Activated CD8-positive, alpha-beta T cell treated with anti-CD3 and anti-CD28 coated beads, Interleukin-2, amount 10 ng/mL, durations not matched to agents 7 days and 5 days (primary cell): ENCODE data around the gene LANCL3. TPM values are rescaled to one million over a fixed set of nuclear protein-coding genes. Genes with fewer than 3 reads are reported as not detected.

Experiments used
- ATAC-seq: fragments of 150-1000 bp; cut with Tn5 transposase; one replicate; pipeline ENCODE4 v1.10.0; 2021; ENCODE audit warnings: moderate library complexity
- CTCF ChIA-PET: fragments of 350-600 bp; sonication (Branson Sonifier 250); formaldehyde crosslinking; loops from one replicate; lab custom pipeline; 2021; ENCODE audit warnings: antibody characterized with exemption; lab: Charles Lee
- POLR2A ChIA-PET: fragments of 350-600 bp; sonication (Branson Sonifier 250); formaldehyde crosslinking; loops from one replicate; lab custom pipeline; 2021; ENCODE audit warnings: antibody characterized with exemption; lab: Charles Lee
- DNase-seq: peaks from one replicate; pipeline ENCODE4 v3.0.0-alpha.2; 2020
- H3K27ac Mint-ChIP-seq: one replicate; pipeline ENCODE4 v1.8.0; 2021; ENCODE audit warnings: mild to moderate bottlenecking, mixed read lengths
- H3K27me3 Mint-ChIP-seq: one replicate; pipeline ENCODE4 v1.8.0; 2021; ENCODE audit warnings: low read depth, mixed read lengths
- H3K36me3 Mint-ChIP-seq: one replicate; pipeline ENCODE4 v1.8.0; 2021; ENCODE audit warnings: low read depth, mixed read lengths
- H3K4me1 Mint-ChIP-seq: one replicate; pipeline ENCODE4 v1.8.0; 2021; ENCODE audit warnings: low read depth, mixed read lengths
- H3K4me3 Mint-ChIP-seq: one replicate; pipeline ENCODE4 v1.8.0; 2021; ENCODE audit warnings: mild to moderate bottlenecking, mixed read lengths
- H3K9me3 Mint-ChIP-seq: one replicate; pipeline ENCODE4 v1.8.0; 2022; ENCODE audit warnings: mixed read lengths; ENCODE audit not compliant: insufficient read depth
- total RNA-seq, 2 experiments: library from RNA; stranded (reverse); gene quantifications; one replicate each; pipeline ENCODE4 v1.2.3, GENCODE V29; 2021

Gene LANCL3
- total RNA-seq, 2 experiments from 2014 or later = 0.23 to 0.29 TPM

DNA sequence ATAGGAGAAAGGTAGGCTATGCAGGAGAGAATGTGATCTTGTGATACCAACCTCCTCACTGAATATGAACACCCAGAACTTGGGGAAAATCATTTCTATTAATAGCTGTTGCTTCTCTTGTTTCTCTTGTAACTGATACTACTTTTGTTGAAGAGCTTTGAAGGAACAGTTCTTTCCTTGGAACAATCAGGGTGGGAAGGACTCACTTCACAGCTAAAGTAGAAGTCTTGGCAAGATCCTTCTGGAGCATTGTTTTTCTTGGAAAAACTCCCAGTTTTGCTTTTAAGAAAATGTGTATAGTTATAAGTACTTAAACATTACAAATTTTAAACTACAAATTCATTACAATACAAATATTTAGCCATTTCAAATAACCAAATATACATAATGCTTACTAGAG lies 95.1 kb downstream of the LANCL3 start:
- Mint-ChIP-seq H3K27me3 (peaks cover 2% of the 10 kb centered on the region), H3K4me1 (no peaks in the 10 kb centered on the region), H3K9me3 (no peaks in the 10 kb centered on the region), H3K36me3 (no peaks in the 10 kb centered on the region), H3K27ac (no peak overlapping the region), H3K4me3 (no peak overlapping the region)
- ATAC-seq (no peak), DNase-seq (no peak)
- CTCF ChIA-PET = no interaction called here
- POLR2A ChIA-PET = no interaction called here

DNA sequence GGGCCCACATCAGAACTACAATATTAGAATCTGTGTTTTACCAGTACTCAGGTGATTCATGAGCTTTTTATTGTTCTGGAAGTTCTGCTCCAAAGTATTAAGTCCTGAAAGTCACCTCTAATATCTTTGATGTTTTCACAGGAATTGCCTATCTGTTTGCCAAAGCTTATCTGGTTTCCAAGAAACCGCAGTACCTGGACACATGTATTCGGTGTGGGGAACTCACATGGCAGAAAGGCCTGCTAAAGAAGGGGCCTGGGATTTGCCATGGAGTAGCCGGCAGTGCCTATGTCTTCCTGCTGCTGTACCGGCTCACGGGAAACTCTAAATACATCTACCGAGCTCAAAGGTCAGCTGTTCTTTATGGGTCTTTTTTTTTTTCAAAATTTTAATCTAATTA lies 95.7 kb downstream of the LANCL3 start:
- Mint-ChIP-seq H3K4me1 (no peaks in the 10 kb centered on the region), H3K4me3 (no peak overlapping the region), H3K36me3 (no peaks in the 10 kb centered on the region), H3K9me3 (no peaks in the 10 kb centered on the region), H3K27ac (no peak overlapping the region), H3K27me3 (peaks cover 2% of the 10 kb centered on the region)
- POLR2A ChIA-PET = no interaction called here
- CTCF ChIA-PET = no interaction called here
- DNase-seq (no peak), ATAC-seq (no peak)

- CTCF ChIA-PET = no interaction called here
- POLR2A ChIA-PET = no interaction called here
- H3K27ac Mint-ChIP-seq = no peak overlapping the region
Measured at GRCh38 chrX:37672563-37672962, 101.1 kb downstream of the LANCL3 start.

DNA sequence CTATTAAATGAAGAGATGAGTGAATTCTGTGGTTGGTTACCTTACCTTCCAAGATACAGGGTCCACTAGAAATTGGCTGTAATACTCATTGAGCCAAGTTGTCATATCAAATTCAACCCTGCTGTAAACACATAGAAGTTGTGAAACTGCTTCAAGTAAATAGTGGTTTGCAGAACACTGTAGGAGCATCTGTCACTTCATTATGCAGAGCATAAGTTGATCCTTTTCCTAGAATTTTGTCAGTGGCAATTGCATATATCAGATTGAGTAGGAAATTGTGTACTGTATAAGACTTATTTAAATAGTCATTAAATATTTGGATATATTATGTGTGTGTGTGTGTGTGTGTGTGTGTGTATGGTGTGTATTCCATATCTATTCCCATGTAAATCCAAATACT lies 105.3 kb downstream of the LANCL3 start:
- H3K9me3 Mint-ChIP-seq = no peaks in the 10 kb centered on the region

More at GRCh38 chrX:37672563-37672962, 101.1 kb downstream of the LANCL3 start:
- no peaks in the 10 kb centered on the region for H3K4me1 Mint-ChIP-seq
- H3K4me3 Mint-ChIP-seq = no peak overlapping the region
- no peaks in the 10 kb centered on the region for H3K36me3 Mint-ChIP-seq
- ATAC-seq = no peak
- DNase-seq = no peak
- no peaks in the 10 kb centered on the region for H3K9me3 Mint-ChIP-seq
- peaks cover 4% of the 10 kb centered on the region for H3K27me3 Mint-ChIP-seq

DNA sequence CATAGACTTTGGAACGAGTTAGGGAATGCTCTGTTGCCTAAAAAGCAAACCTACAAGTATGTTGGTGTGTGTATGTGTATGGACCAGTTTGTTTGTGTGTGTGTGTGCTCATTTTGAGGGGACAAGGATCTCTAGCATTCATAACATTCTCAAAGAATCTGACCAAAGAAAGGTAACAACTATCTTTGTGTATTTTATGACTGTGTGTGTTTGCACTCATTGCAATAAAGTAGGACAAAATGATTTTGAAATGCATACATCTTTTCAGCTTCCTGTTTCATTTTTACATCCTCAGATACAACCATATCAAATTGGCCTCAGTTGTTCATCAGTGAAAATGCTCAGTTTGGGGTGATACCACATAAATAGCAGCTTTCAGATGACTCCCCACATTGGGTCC lies 105.8 kb downstream of the LANCL3 start:
- ChIA-PET POLR2A (interaction anchor here (0.6 kb wide), 1 partner anchor 199 kb away, joined by 5 read pairs; no protein-coding TSS in a partner anchor), CTCF (no interaction called here)
- Mint-ChIP-seq H3K27ac (no peak overlapping the region), H3K9me3 (no peaks in the 10 kb centered on the region), H3K27me3 (peaks cover 2% of the 10 kb centered on the region), H3K4me3 (no peak overlapping the region), H3K36me3 (no peaks in the 10 kb centered on the region), H3K4me1 (no peaks in the 10 kb centered on the region)
- DNase-seq (no peak), ATAC-seq (no peak)

More for the DNA sequence above, 105.3 kb downstream of the LANCL3 start:
- Mint-ChIP-seq H3K27ac (no peak overlapping the region), H3K4me1 (no peaks in the 10 kb centered on the region), H3K4me3 (no peak overlapping the region), H3K36me3 (no peaks in the 10 kb centered on the region), H3K27me3 (peaks cover 2% of the 10 kb centered on the region)
- CTCF ChIA-PET = no interaction called here
- DNase-seq = no peak
- POLR2A ChIA-PET = interaction anchor here (0.6 kb wide), 1 partner anchor 199 kb away, joined by 5 read pairs; no protein-coding TSS in a partner anchor
- ATAC-seq = no peak

DNA sequence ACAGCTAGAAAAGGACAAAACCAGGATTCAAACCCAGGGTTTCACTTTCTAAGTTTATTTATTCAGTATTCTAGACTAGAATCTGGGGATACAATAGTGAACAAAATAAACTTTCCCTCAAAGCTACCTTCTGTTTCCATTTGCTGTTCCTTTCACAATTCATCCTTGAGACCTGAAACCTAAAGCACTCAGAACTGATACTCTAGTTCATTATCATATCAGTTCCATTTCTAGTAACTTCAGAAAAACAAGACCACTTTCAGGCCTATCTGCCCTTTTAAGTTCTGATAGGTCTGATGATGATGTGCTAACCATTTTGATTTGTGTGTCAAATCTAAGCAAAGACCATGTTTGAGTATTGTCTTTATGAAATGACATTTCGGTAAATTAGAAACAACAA lies 106.3 kb downstream of the LANCL3 start:
- POLR2A ChIA-PET = no interaction called here
- ATAC-seq (no peak), DNase-seq (no peak)
- Mint-ChIP-seq H3K27me3 (peaks cover 2% of the 10 kb centered on the region), H3K4me1 (no peaks in the 10 kb centered on the region), H3K27ac (no peak overlapping the region), H3K4me3 (no peak overlapping the region), H3K36me3 (no peaks in the 10 kb centered on the region), H3K9me3 (no peaks in the 10 kb centered on the region)
- CTCF ChIA-PET = no interaction called here

DNA sequence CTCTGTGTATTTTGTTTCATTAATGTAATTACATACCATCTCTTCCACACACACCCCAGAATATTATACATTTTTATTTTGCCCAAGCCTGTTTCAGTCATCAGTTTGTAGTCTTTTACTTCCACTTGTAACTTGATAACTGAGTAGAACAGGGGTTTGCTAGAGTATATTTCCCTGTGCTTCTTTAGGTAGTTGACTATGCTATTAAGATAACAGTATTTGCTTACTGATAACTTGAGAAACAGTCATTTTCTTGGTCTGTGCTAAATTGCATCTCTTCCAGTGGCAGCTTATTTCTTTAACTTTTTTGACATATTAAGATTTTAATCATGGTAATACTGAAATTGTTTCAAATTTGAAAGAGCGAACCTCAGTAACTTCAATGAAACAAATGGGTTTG lies 107.1 kb downstream of the LANCL3 start:
- Mint-ChIP-seq H3K36me3 (no peaks in the 10 kb centered on the region), H3K27me3 (peaks cover 2% of the 10 kb centered on the region), H3K4me1 (no peaks in the 10 kb centered on the region), H3K9me3 (no peaks in the 10 kb centered on the region), H3K4me3 (no peak overlapping the region), H3K27ac (no peak overlapping the region)
- ChIA-PET POLR2A (no interaction called here), CTCF (no interaction called here)
- DNase-seq (no peak), ATAC-seq (no peak)

GRCh38 chrX:37679230-37679629 lies 107.8 kb downstream of the LANCL3 start:
- H3K27ac Mint-ChIP-seq = no peak overlapping the region
- ChIA-PET POLR2A (no interaction called here), CTCF (no interaction called here)
- H3K4me1 Mint-ChIP-seq = no peaks in the 10 kb centered on the region
- ATAC-seq (no peak), DNase-seq (no peak)
- no peak overlapping the region for H3K4me3 Mint-ChIP-seq
- no peaks in the 10 kb centered on the region for H3K36me3 Mint-ChIP-seq
- no peaks in the 10 kb centered on the region for H3K27me3 Mint-ChIP-seq
- H3K9me3 Mint-ChIP-seq = no peaks in the 10 kb centered on the region

GRCh38 chrX:37679888-37680287 lies 108.4 kb downstream of the LANCL3 start:
- ChIA-PET CTCF (no interaction called here), POLR2A (no interaction called here)
- no peak overlapping the region for H3K4me3 Mint-ChIP-seq
- no peak overlapping the region for H3K27ac Mint-ChIP-seq
- no peak for ATAC-seq
- DNase-seq = no peak
- no peaks in the 10 kb centered on the region for H3K9me3 Mint-ChIP-seq
- no peaks in the 10 kb centered on the region for H3K36me3 Mint-ChIP-seq
- H3K27me3 Mint-ChIP-seq = peaks cover 2% of the 10 kb centered on the region
- H3K4me1 Mint-ChIP-seq = no peaks in the 10 kb centered on the region

GRCh38 chrX:37684426-37684825 lies 113.0 kb downstream of the LANCL3 start:
- H3K9me3 Mint-ChIP-seq = no peaks in the 10 kb centered on the region
- H3K36me3 Mint-ChIP-seq = no peaks in the 10 kb centered on the region
- peaks cover 5% of the 10 kb centered on the region for H3K4me1 Mint-ChIP-seq
- DNase-seq (no peak), ATAC-seq (no peak)
- H3K27ac Mint-ChIP-seq = no peak overlapping the region
- H3K4me3 Mint-ChIP-seq = no peak overlapping the region
- CTCF ChIA-PET = no interaction called here
- POLR2A ChIA-PET = no interaction called here
- H3K27me3 Mint-ChIP-seq = peaks cover 9% of the 10 kb centered on the region

- ChIA-PET POLR2A (no interaction called here), CTCF (no interaction called here)
- no peak for ATAC-seq
- Mint-ChIP-seq H3K27ac (no peak overlapping the region), H3K36me3 (no peaks in the 10 kb centered on the region), H3K9me3 (no peaks in the 10 kb centered on the region), H3K27me3 (peaks cover 9% of the 10 kb centered on the region), H3K4me3 (no peak overlapping the region), H3K4me1 (peaks cover 5% of the 10 kb centered on the region)
- DNase-seq = no peak
Measured at GRCh38 chrX:37684973-37685372, 113.5 kb downstream of the LANCL3 start.

DNA sequence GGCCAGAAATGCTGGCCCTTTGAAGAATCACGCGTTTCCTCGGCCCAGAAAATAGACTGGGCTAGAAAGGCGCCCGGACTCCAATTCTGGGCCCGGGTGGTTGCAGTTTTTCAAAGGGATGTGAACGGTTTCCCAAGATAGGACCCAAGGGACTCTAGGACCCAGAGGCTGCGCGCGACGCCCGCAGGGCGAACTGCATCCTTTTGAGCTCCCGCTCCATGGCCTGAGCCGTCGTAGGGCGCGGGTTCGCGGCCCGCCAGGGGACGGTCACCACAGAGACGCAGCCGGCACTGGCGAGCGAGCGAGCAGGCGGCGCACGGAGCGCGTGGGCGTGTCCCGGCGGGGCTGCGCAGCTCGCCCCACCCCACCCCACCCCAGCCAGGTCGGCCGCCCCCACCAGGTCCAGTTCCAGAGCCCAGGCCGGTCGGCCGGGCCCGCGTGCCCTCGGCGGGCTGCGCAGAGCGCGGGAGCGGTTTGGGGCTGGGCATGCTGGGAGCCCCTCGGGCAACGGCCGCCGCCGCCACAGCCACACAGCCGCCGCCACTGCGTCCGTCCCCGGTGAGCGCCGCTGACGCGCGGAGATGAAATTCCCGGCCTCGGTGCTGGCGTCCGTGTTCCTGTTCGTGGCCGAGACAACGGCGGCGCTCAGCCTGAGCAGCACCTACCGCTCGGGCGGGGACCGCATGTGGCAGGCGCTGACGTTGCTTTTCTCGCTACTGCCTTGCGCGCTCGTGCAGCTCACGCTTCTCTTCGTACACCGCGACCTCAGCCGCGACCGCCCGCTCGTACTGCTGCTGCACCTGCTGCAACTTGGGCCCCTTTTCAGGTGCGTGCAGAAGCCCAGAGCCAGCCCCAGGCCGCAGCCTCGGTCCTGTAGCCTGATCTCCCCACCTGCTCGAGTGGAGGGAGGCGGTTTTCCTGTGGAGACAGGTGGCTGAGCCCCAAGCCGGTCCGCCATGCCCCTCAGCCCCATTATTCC lies 114.2 kb downstream of the LANCL3 start, which contains the start of gene XK:
Gene XK (plus strand): TSS at position 411 of the 979 bp plus-strand sequence. CDS start 171 bp downstream, at position 582.
- ATAC-seq (peak; percentile 95), DNase-seq (peak; percentile 51)
- Mint-ChIP-seq H3K36me3 (no peaks in the 10 kb centered on the region), H3K9me3 (no peaks in the 10 kb centered on the region), H3K27me3 (peaks cover 9% of the 10 kb centered on the region), H3K4me3 (peak within 1 kb of the TSS; percentile 57), H3K4me1 (peaks cover 5% of the 10 kb centered on the region), H3K27ac (no peak within 1 kb of the TSS)
- POLR2A ChIA-PET = no interaction called here
- CTCF ChIA-PET = no interaction called here
